Measurements from ENCODE around the gene TSPAN3. TPM values are rescaled to one million over a fixed set of nuclear protein-coding genes. Genes with fewer than 3 reads are reported as not detected.
A peak's percentile ranks its signal among the peaks of the same experiment; 100 is the strongest.

The TSPAN3 gene
- total and polyA plus RNA-seq, 11 donors = 58.1 to 247 (median 133) TPM

GRCh38 chr15:77059786-77060361 is 11.0 kb downstream of the TSPAN3 start:
- Histone ChIP-seq H3K36me3 (peaks cover 0 to 19% (median 0%) of the 10 kb centered on the region in 9 donors), H3K27ac (peak overlapping the region in 3 of 12 donors; percentile 6 to 54 (median 15)), H3K27me3 (no peaks in the 10 kb centered on the region), H3K4me3 (no peak overlapping the region), H3K4me1 (peaks cover 5 to 50% (median 30%) of the 10 kb centered on the region in 12 donors), H3K9me3 (no peaks in the 10 kb centered on the region)
- WGBS, 4 donors = 1 to 7% (median 6%) methylated on average over 2 of the region's 2 CpGs
- no peak for DNase-seq
- ATAC-seq = peak in 2 of 4 donors; percentile 26 to 54
- intact Hi-C loops (cut with DNase I) = no loop called here
- TF ChIP-seq POLR2A (IDR thresholded peaks at IDR 0.05) (no peak), CTCF (IDR thresholded peaks at IDR 0.05) (no peak)

- Histone ChIP-seq H3K36me3 (peaks cover 0 to 19% (median 11%) of the 10 kb centered on the region in 9 donors), H3K4me3 (no peak overlapping the region), H3K27me3 (no peaks in the 10 kb centered on the region), H3K4me1 (peaks cover 5 to 42% (median 29%) of the 10 kb centered on the region in 12 donors), H3K27ac (no peak overlapping the region), H3K9me3 (no peaks in the 10 kb centered on the region)
- DNase-seq = no peak
- no peak for ATAC-seq
- 94 to 95% (median 95%) methylated on average over 4 of the region's 4 CpGs for WGBS, 4 donors
- TF ChIP-seq POLR2A (IDR thresholded peaks at IDR 0.05) (no peak), CTCF (IDR thresholded peaks at IDR 0.05) (no peak)
- intact Hi-C loops (cut with DNase I) = no loop called here
These were observed 12.4 kb downstream of the TSPAN3 start for GRCh38 chr15:77058468-77058867.

- DNase-seq (no peak), ATAC-seq (no peak)
- WGBS, 4 donors = 92 to 95% (median 94%) methylated on average over 4 of the region's 4 CpGs
- Histone ChIP-seq H3K9me3 (no peaks in the 10 kb centered on the region), H3K27ac (no peak overlapping the region), H3K27me3 (no peaks in the 10 kb centered on the region), H3K4me1 (peaks cover 5 to 42% (median 29%) of the 10 kb centered on the region in 12 donors), H3K4me3 (no peak overlapping the region), H3K36me3 (peaks cover 0 to 23% (median 17%) of the 10 kb centered on the region in 9 donors)
- intact Hi-C loops (cut with DNase I) = no loop called here
- TF ChIP-seq CTCF (IDR thresholded peaks at IDR 0.05) (no peak), POLR2A (IDR thresholded peaks at IDR 0.05) (no peak)
These were observed 13.2 kb downstream of the TSPAN3 start for GRCh38 chr15:77057685-77058084.

- no peak for DNase-seq
- Histone ChIP-seq H3K27me3 (no peaks in the 10 kb centered on the region), H3K4me3 (no peak overlapping the region), H3K36me3 (peaks cover 0 to 29% (median 23%) of the 10 kb centered on the region in 9 donors), H3K4me1 (peaks cover 5 to 37% (median 28%) of the 10 kb centered on the region in 12 donors), H3K9me3 (no peaks in the 10 kb centered on the region), H3K27ac (no peak overlapping the region)
- ATAC-seq = no peak
- TF ChIP-seq POLR2A (IDR thresholded peaks at IDR 0.05) (no peak), CTCF (IDR thresholded peaks at IDR 0.05) (no peak)
- WGBS, 4 donors = 67 to 91% (median 77%) methylated on average over 1 of the region's 1 CpG
- intact Hi-C loops (cut with DNase I) = no loop called here
These were observed 13.8 kb downstream of the TSPAN3 start for GRCh38 chr15:77057072-77057471.
